Trophoblast cell (in vitro differentiated cells and primary cell): Measurements from ENCODE around the gene MT1G.

Experiments
- DNase-seq, 2 donors: peaks; one replicate each; pipeline ENCODE4 v3.0.0-alpha.2; 2016
- H2AFZ ChIP-seq: 2 replicates; pipeline ENCODE4 v1.6.1; 2013; ENCODE audit warnings: low read length, moderate library complexity, mild to moderate bottlenecking; ENCODE audit not compliant: insufficient read depth, poor library complexity
- H2AK5ac ChIP-seq: 2 replicates; pipeline ENCODE4 v1.6.1; 2013; ENCODE audit warnings: mild to moderate bottlenecking, low read length
- H2BK120ac ChIP-seq: 2 replicates; pipeline ENCODE4 v1.6.1; 2013; ENCODE audit warnings: low read length, mild to moderate bottlenecking, moderate library complexity; ENCODE audit not compliant: insufficient read depth, poor library complexity
- H2BK12ac ChIP-seq: 2 replicates; pipeline ENCODE4 v1.6.1; 2013; ENCODE audit warnings: mild to moderate bottlenecking, low read length, moderate library complexity
- H2BK5ac ChIP-seq: 2 replicates; pipeline ENCODE4 v1.6.1; 2013; ENCODE audit warnings: low read length, low read depth, moderate library complexity, mild to moderate bottlenecking; ENCODE audit not compliant: poor library complexity
- H3K14ac ChIP-seq: 2 replicates; pipeline ENCODE4 v1.6.1; 2013; ENCODE audit warnings: mild to moderate bottlenecking, low read length
- H3K18ac ChIP-seq: 2 replicates; pipeline ENCODE4 v1.6.1; 2013; ENCODE audit warnings: mild to moderate bottlenecking, low read length
- H3K23ac ChIP-seq: 2 replicates; pipeline ENCODE4 v1.6.1; 2013; ENCODE audit warnings: low read length
- H3K27ac ChIP-seq: 2 replicates; pipeline ENCODE4 v1.5.1; 2013; ENCODE audit warnings: low read depth, mild to moderate bottlenecking, inconsistent platforms, low read length, moderate library complexity
- H3K27me3 ChIP-seq: 2 replicates; pipeline ENCODE4 v1.6.1; 2013; ENCODE audit warnings: inconsistent platforms, mild to moderate bottlenecking, low read length, moderate library complexity; ENCODE audit not compliant: insufficient read depth
- H3K36me3 ChIP-seq, 2 experiments: 1 replicate in 1 of 2; 2 replicates in 1 of 2; pipeline ENCODE4 v1.6.1; 2013; ENCODE audit warnings: low read length in 2 of 2, mild to moderate bottlenecking in 2 of 2, moderate library complexity in 1 of 2; ENCODE audit not compliant: insufficient read depth in 2 of 2, control insufficient read depth in 1 of 2
- H3K4ac ChIP-seq: 2 replicates; pipeline ENCODE4 v1.6.1; 2013; ENCODE audit warnings: low read depth, mild to moderate bottlenecking, low read length, moderate library complexity
- H3K4me1 ChIP-seq, 2 experiments: 1 replicate in 1 of 2; 2 replicates in 1 of 2; pipeline ENCODE4 v1.6.1; 2013; ENCODE audit warnings: low read length in 2 of 2, mild to moderate bottlenecking in 2 of 2, moderate library complexity in 1 of 2; ENCODE audit not compliant: insufficient read depth in 2 of 2, control insufficient read depth in 1 of 2
- H3K4me2 ChIP-seq: 2 replicates; pipeline ENCODE4 v1.6.1; 2013; ENCODE audit warnings: inconsistent platforms, mild to moderate bottlenecking, low read length, moderate library complexity
- H3K4me3 ChIP-seq: 2 replicates; pipeline ENCODE4 v1.5.1; 2013; ENCODE audit warnings: mild to moderate bottlenecking, low read depth, low read length, inconsistent platforms
- H3K79me1 ChIP-seq: one replicate; pipeline ENCODE4 v1.6.1; 2013; ENCODE audit warnings: low read length
- H3K79me2 ChIP-seq: 2 replicates; pipeline ENCODE4 v1.6.1; 2013; ENCODE audit warnings: low read length, mild to moderate bottlenecking; ENCODE audit not compliant: control insufficient read depth, insufficient read depth, poor library complexity
- H3K9ac ChIP-seq: 2 replicates; pipeline ENCODE4 v1.6.1; 2013; ENCODE audit warnings: mild to moderate bottlenecking, low read length
- H3K9me3 ChIP-seq: 2 replicates; pipeline ENCODE4 v1.6.1; 2013; ENCODE audit warnings: low read depth, mild to moderate bottlenecking, control low read depth, inconsistent platforms, low read length; ENCODE audit not compliant: insufficient read depth
- H4K12ac ChIP-seq: 2 replicates; pipeline ENCODE4 v1.6.1; 2013; ENCODE audit warnings: low read depth, mild to moderate bottlenecking, low read length, moderate library complexity
- H4K8ac ChIP-seq: 2 replicates; pipeline ENCODE4 v1.6.1; 2013; ENCODE audit warnings: low read depth, mild to moderate bottlenecking, low read length, moderate library complexity
- H4K91ac ChIP-seq: one replicate; pipeline ENCODE4 v1.6.1; 2013; ENCODE audit warnings: low read depth, mild to moderate bottlenecking, low read length, moderate library complexity
- WGBS: extraction: QIAGEN DNeasy Blood & Tissue Kit; methylation state at CpG from one replicate; pipeline ENCODE4 v1.1.7; 2013; ENCODE audit warnings: missing lambda C conversion rate; ENCODE audit not compliant: insufficient read length, insufficient coverage; ENCODE audit errors: extremely low coverage; 5-methylcytosine and 5-hydroxymethylcytosine counted together

The MT1G gene

GRCh38 chr16:56631197-56631596, 36.7 kb downstream of the MT1G start:
- peaks cover 3 to 13% of the 10 kb centered on the region in 2 experiments for H3K4me1 ChIP-seq
- H3K9me3 ChIP-seq, result peaks cover 9% of the 10 kb centered on the region
- H2AK5ac ChIP-seq, result no peak overlapping the region
- H3K79me1 ChIP-seq, result peaks cover 1% of the 10 kb centered on the region
- no peak overlapping the region for H3K4ac ChIP-seq
- WGBS, result no CpG with 5 or more reads among the region's 10 CpGs
- no peak overlapping the region for H3K9ac ChIP-seq
- no peak overlapping the region for H3K14ac ChIP-seq
- no peaks in the 10 kb centered on the region for H3K36me3 ChIP-seq
- no peak overlapping the region for H2BK120ac ChIP-seq
- H2BK12ac ChIP-seq, result no peak overlapping the region
- no peak overlapping the region for H4K8ac ChIP-seq
- no peak overlapping the region for H3K4me2 ChIP-seq
- no peaks in the 10 kb centered on the region for H3K79me2 ChIP-seq
- no peak overlapping the region for H2AFZ ChIP-seq
- H4K12ac ChIP-seq, result no peak overlapping the region
- no peak overlapping the region for H3K27ac ChIP-seq
- no peak overlapping the region for H3K4me3 ChIP-seq
- no peak overlapping the region for H3K18ac ChIP-seq
- no peak overlapping the region for H3K23ac ChIP-seq
- no peak overlapping the region for H2BK5ac ChIP-seq
- peaks cover 56% of the 10 kb centered on the region for H3K27me3 ChIP-seq
- no peak overlapping the region for H4K91ac ChIP-seq
- no peak for DNase-seq

- peaks cover 1% of the 10 kb centered on the region for H3K79me1 ChIP-seq
- WGBS, result no CpG with 5 or more reads among the region's 3 CpGs
- no peak overlapping the region for H4K8ac ChIP-seq
- H3K4me3 ChIP-seq, result no peak overlapping the region
- no peak overlapping the region for H2AK5ac ChIP-seq
- no peak overlapping the region for H2AFZ ChIP-seq
- H3K4me2 ChIP-seq, result no peak overlapping the region
- no peak overlapping the region for H2BK12ac ChIP-seq
- peaks cover 13% of the 10 kb centered on the region for H3K9me3 ChIP-seq
- H4K12ac ChIP-seq, result no peak overlapping the region
- H3K4ac ChIP-seq, result no peak overlapping the region
- no peak overlapping the region for H3K18ac ChIP-seq
- H3K27ac ChIP-seq, result no peak overlapping the region
- no peak overlapping the region for H3K9ac ChIP-seq
- H3K23ac ChIP-seq, result no peak overlapping the region
- H4K91ac ChIP-seq, result no peak overlapping the region
- H2BK120ac ChIP-seq, result no peak overlapping the region
- H3K14ac ChIP-seq, result no peak overlapping the region
- no peak overlapping the region for H2BK5ac ChIP-seq
- peaks cover 56% of the 10 kb centered on the region for H3K27me3 ChIP-seq
- DNase-seq, result no peak
- H3K36me3 ChIP-seq, result no peaks in the 10 kb centered on the region
- H3K79me2 ChIP-seq, result no peaks in the 10 kb centered on the region
- peaks cover 10 to 21% of the 10 kb centered on the region in 2 experiments for H3K4me1 ChIP-seq
These were observed 37.7 kb downstream of the MT1G start for GRCh38 chr16:56630134-56630533.

- H4K8ac ChIP-seq, result no peak overlapping the region
- H4K12ac ChIP-seq, result no peak overlapping the region
- no CpG with 5 or more reads among the region's 3 CpGs for WGBS
- peaks cover 13% of the 10 kb centered on the region for H3K9me3 ChIP-seq
- H3K4me3 ChIP-seq, result no peak overlapping the region
- no peak overlapping the region for H3K9ac ChIP-seq
- peaks cover 55% of the 10 kb centered on the region for H3K27me3 ChIP-seq
- H3K4me2 ChIP-seq, result no peak overlapping the region
- no peak overlapping the region for H3K18ac ChIP-seq
- H3K27ac ChIP-seq, result no peak overlapping the region
- no peak overlapping the region for H3K23ac ChIP-seq
- no peaks in the 10 kb centered on the region for H3K79me2 ChIP-seq
- H3K36me3 ChIP-seq, result no peaks in the 10 kb centered on the region
- H4K91ac ChIP-seq, result no peak overlapping the region
- DNase-seq, result no peak
- no peak overlapping the region for H2BK5ac ChIP-seq
- no peak overlapping the region for H2AK5ac ChIP-seq
- peaks cover 12 to 24% of the 10 kb centered on the region in 2 experiments for H3K4me1 ChIP-seq
- no peak overlapping the region for H2AFZ ChIP-seq
- no peak overlapping the region for H3K14ac ChIP-seq
- no peak overlapping the region for H3K4ac ChIP-seq
- peaks cover 1% of the 10 kb centered on the region for H3K79me1 ChIP-seq
- H2BK12ac ChIP-seq, result no peak overlapping the region
- H2BK120ac ChIP-seq, result no peak overlapping the region
These were observed 38.3 kb downstream of the MT1G start for GRCh38 chr16:56629531-56629930.

GRCh38 chr16:56628486-56629350, 39.1 kb downstream of the MT1G start:
- no peaks in the 10 kb centered on the region for H3K36me3 ChIP-seq
- no CpG with 5 or more reads among the region's 9 CpGs for WGBS
- H3K4me1 ChIP-seq, result peaks cover 12 to 24% of the 10 kb centered on the region in 2 experiments
- H3K9me3 ChIP-seq, result peaks cover 13% of the 10 kb centered on the region
- H3K23ac ChIP-seq, result no peak overlapping the region
- H3K79me1 ChIP-seq, result peaks cover 1% of the 10 kb centered on the region
- no peak for DNase-seq
- no peak overlapping the region for H2BK120ac ChIP-seq
- H4K12ac ChIP-seq, result no peak overlapping the region
- H3K79me2 ChIP-seq, result no peaks in the 10 kb centered on the region
- no peak overlapping the region for H3K27ac ChIP-seq
- no peak overlapping the region for H3K9ac ChIP-seq
- H3K4me2 ChIP-seq, result no peak overlapping the region
- no peak overlapping the region for H2BK5ac ChIP-seq
- H3K18ac ChIP-seq, result no peak overlapping the region
- no peak overlapping the region for H2BK12ac ChIP-seq
- peaks cover 48% of the 10 kb centered on the region for H3K27me3 ChIP-seq
- no peak overlapping the region for H2AK5ac ChIP-seq
- H3K14ac ChIP-seq, result no peak overlapping the region
- no peak overlapping the region for H4K8ac ChIP-seq
- H3K4ac ChIP-seq, result no peak overlapping the region
- H4K91ac ChIP-seq, result no peak overlapping the region
- no peak overlapping the region for H2AFZ ChIP-seq
- H3K4me3 ChIP-seq, result no peak overlapping the region
